ENCODE results near the gene KRT82.

The KRT82 gene

GRCh38 chr12:52407918-52408317 is 1.8 kb upstream of the KRT82 start:
- no peak for DNase-seq
- Histone ChIP-seq H3K36me3 (no peaks in the 10 kb centered on the region), H3K4me1 (no peaks in the 10 kb centered on the region), H3K4me3 (ENCODE audit: low read depth, low read length) (no peak overlapping the region), H3K9me3 (no peaks in the 10 kb centered on the region), H3K27me3 (no peaks in the 10 kb centered on the region)
- no peak for TF ChIP-seq CTCF (IDR thresholded peaks at IDR 0.05; ENCODE audit: low read depth, low read length)

- TF ChIP-seq CTCF (IDR thresholded peaks at IDR 0.05; ENCODE audit: low read depth, low read length) = no peak
- H3K9me3 ChIP-seq = no peaks in the 10 kb centered on the region
- H3K27me3 ChIP-seq = no peaks in the 10 kb centered on the region
- no peaks in the 10 kb centered on the region for H3K36me3 ChIP-seq
- no peak overlapping the region for H3K4me3 ChIP-seq (ENCODE audit: low read depth, low read length)
- no peaks in the 10 kb centered on the region for H3K4me1 ChIP-seq
- no peak for DNase-seq
Measured at GRCh38 chr12:52404951-52405350, 1.2 kb downstream of the KRT82 start.

- H3K4me1 ChIP-seq = no peaks in the 10 kb centered on the region
- H3K27me3 ChIP-seq = no peaks in the 10 kb centered on the region
- no peaks in the 10 kb centered on the region for H3K9me3 ChIP-seq
- no peaks in the 10 kb centered on the region for H3K36me3 ChIP-seq
- no peak for DNase-seq
- no peak for TF ChIP-seq CTCF (IDR thresholded peaks at IDR 0.05; ENCODE audit: low read depth, low read length)
- H3K4me3 ChIP-seq (ENCODE audit: low read depth, low read length) = no peak overlapping the region
Measured at GRCh38 chr12:52403561-52403960, 2.6 kb downstream of the KRT82 start.

GRCh38 chr12:52402873-52403540 is 3.1 kb downstream of the KRT82 start:
- no peaks in the 10 kb centered on the region for H3K9me3 ChIP-seq
- no peaks in the 10 kb centered on the region for H3K4me1 ChIP-seq
- H3K27me3 ChIP-seq = no peaks in the 10 kb centered on the region
- H3K36me3 ChIP-seq = no peaks in the 10 kb centered on the region
- TF ChIP-seq CTCF (IDR thresholded peaks at IDR 0.05; ENCODE audit: low read depth, low read length) = no peak
- no peak for DNase-seq
- H3K4me3 ChIP-seq (ENCODE audit: low read depth, low read length) = no peak overlapping the region

- TF ChIP-seq CTCF (IDR thresholded peaks at IDR 0.05; ENCODE audit: low read depth, low read length) = no peak
- Histone ChIP-seq H3K27me3 (no peaks in the 10 kb centered on the region), H3K4me1 (no peaks in the 10 kb centered on the region), H3K4me3 (ENCODE audit: low read depth, low read length) (no peak overlapping the region), H3K36me3 (no peaks in the 10 kb centered on the region), H3K9me3 (no peaks in the 10 kb centered on the region)
- no peak for DNase-seq
Measured at GRCh38 chr12:52402377-52402776, 3.8 kb downstream of the KRT82 start.

GRCh38 chr12:52401926-52402325 is 4.2 kb downstream of the KRT82 start:
- Histone ChIP-seq H3K27me3 (no peaks in the 10 kb centered on the region), H3K9me3 (no peaks in the 10 kb centered on the region), H3K36me3 (no peaks in the 10 kb centered on the region), H3K4me1 (no peaks in the 10 kb centered on the region), H3K4me3 (ENCODE audit: low read depth, low read length) (no peak overlapping the region)
- no peak for DNase-seq
- no peak for TF ChIP-seq CTCF (IDR thresholded peaks at IDR 0.05; ENCODE audit: low read depth, low read length)
